T-cell (primary cell): ENCODE results near the gene FANCF. TPM values are rescaled to one million over a fixed set of nuclear protein-coding genes. Genes with fewer than 3 reads are reported as not detected.

Experiments used
- ATAC-seq, 4 experiments: fragments of 200-7000 bp in 3 of 4; fragments of 150-1000 bp in 1 of 4; cut with Tn5 transposase; replicated peaks in 1 of 4; 1 replicate in 3 of 4; 2 replicates in 1 of 4; pipeline ENCODE4 v1.10.0; 2021; ENCODE audit warnings: moderate library complexity in 3 of 4, mild to moderate bottlenecking in 2 of 4, moderate number of reproducible peaks in 1 of 4
- CTCF ChIA-PET, 2 donors: fragments of 300-600 bp; sonication (Branson Sonifier 250); formaldehyde crosslinking; loops; one replicate each; lab custom pipeline; 2022; ENCODE audit warnings: antibody characterized with exemption in 2 of 2; lab: Charles Lee
- POLR2A ChIA-PET, 2 donors: fragments of 300-600 bp; sonication (Branson Sonifier 250); formaldehyde crosslinking; loops; one replicate each; lab custom pipeline; 2022; ENCODE audit warnings: antibody characterized with exemption in 2 of 2; lab: Charles Lee
- DNase-seq, 35 experiments: peaks; one replicate each; pipeline versions ENCODE4 v3.0.0 to v3.0.0-alpha.2; 2013 to 2023
- H3K27ac ChIP-seq: one replicate; pipeline ENCODE4 v1.5.1; 2013; ENCODE audit warnings: low read length
- H3K27me3 ChIP-seq, 2 experiments: replicated peaks in 1 of 2; 1 replicate in 1 of 2; 2 replicates in 1 of 2; pipeline versions ENCODE4 v1.6.1 to v1.7.0; 2013; ENCODE audit warnings: low read length in 1 of 2, mixed read lengths in 1 of 2; ENCODE audit not compliant: control insufficient read depth in 2 of 2, insufficient read depth in 2 of 2; ENCODE audit errors: extremely low read depth in 1 of 2
- H3K36me3 ChIP-seq, 2 donors: 1 replicate in 1 of 2; 2 replicates in 1 of 2; pipeline versions ENCODE4 v1.6.1 to v1.7.0; 2013; ENCODE audit warnings: low read length in 1 of 2; ENCODE audit not compliant: control insufficient read depth in 2 of 2, insufficient read depth in 1 of 2; ENCODE audit errors: extremely low read depth in 1 of 2
- H3K4me1 ChIP-seq, 2 experiments: 1 replicate in 1 of 2; 2 replicates in 1 of 2; pipeline versions ENCODE4 v1.6.1 to v1.7.0; 2013; ENCODE audit warnings: low read length in 2 of 2, mixed read lengths in 1 of 2; ENCODE audit not compliant: insufficient read depth in 2 of 2, control insufficient read depth in 1 of 2; ENCODE audit errors: extremely low read depth in 1 of 2
- H3K4me3 ChIP-seq, 2 donors: 1 replicate in 1 of 2; 2 replicates in 1 of 2; pipeline versions ENCODE4 v1.5.1 to v1.7.0; 2013; ENCODE audit warnings: mild to moderate bottlenecking in 2 of 2, low read length in 1 of 2, moderate library complexity in 1 of 2; ENCODE audit not compliant: control insufficient read depth in 1 of 2; ENCODE audit errors: extremely low read depth in 1 of 2
- H3K9me3 ChIP-seq: 2 replicates; pipeline ENCODE4 v1.7.0; 2013
- H3K27ac Mint-ChIP-seq, 2 donors: one replicate each; pipeline ENCODE4 v1.8.0; 2020 to 2021; ENCODE audit warnings: mild to moderate bottlenecking in 2 of 2, mixed read lengths in 2 of 2
- H3K27me3 Mint-ChIP-seq, 2 donors: one replicate each; pipeline ENCODE4 v1.8.0; 2021 to 2022; ENCODE audit warnings: mixed read lengths in 2 of 2
- H3K36me3 Mint-ChIP-seq: one replicate; pipeline ENCODE4 v1.8.0; 2021; ENCODE audit warnings: mixed read lengths
- H3K4me1 Mint-ChIP-seq, 3 donors: one replicate each; pipeline ENCODE4 v1.8.0; 2020 to 2022; ENCODE audit warnings: mixed read lengths in 3 of 3, mild to moderate bottlenecking in 1 of 3
- H3K4me3 Mint-ChIP-seq, 3 donors: one replicate each; pipeline ENCODE4 v1.8.0; 2020 to 2022; ENCODE audit warnings: mild to moderate bottlenecking in 3 of 3, mixed read lengths in 3 of 3, moderate library complexity in 3 of 3
- H3K9me3 Mint-ChIP-seq, 3 donors: one replicate each; pipeline ENCODE4 v1.8.0; 2020 to 2022; ENCODE audit warnings: mixed read lengths in 3 of 3
- WGBS: methylation state at CpG from one replicate; pipeline ENCODE4 v1.1.5; 2013; ENCODE audit warnings: missing lambda C conversion rate; ENCODE audit not compliant: insufficient coverage; 5-methylcytosine and 5-hydroxymethylcytosine counted together
- total RNA-seq, 35 experiments: library from RNA in 6 of 35; stranded (reverse) in 6 of 35; fragments of 120-200 nt in 1 of 35; gene quantifications; one replicate each; pipeline versions ENCODE4 v1.2.1 to v1.2.4 and lab custom pipeline; 2013 to 2026

The FANCF gene
- total RNA-seq (10 to 100 TPM in 4 of 5 donors, 1 to 10 TPM in 1; 8.5 to 23.5 (median 22.2) TPM), total RNA-seq (lab: John Stamatoyannopoulos, UW) (15.6 to 50.3 (median 31.4) reads per million in 29 experiments)
- 21.6 TPM for total RNA-seq (2013)

- peaks cover 17% of the 10 kb centered on the region for H3K36me3 Mint-ChIP-seq
- no peaks in the 10 kb centered on the region for H3K9me3 Mint-ChIP-seq
- H3K4me1 Mint-ChIP-seq = peaks cover 46 to 49% (median 47%) of the 10 kb centered on the region in 3 donors
- Histone ChIP-seq H3K27ac (peak within 1 kb of the TSS; percentile 88), H3K36me3 (peaks cover 0 to 5% of the 10 kb centered on the region in 2 donors), H3K4me1 (peaks cover 12 to 22% of the 10 kb centered on the region in 2 experiments), H3K4me3 (peak within 1 kb of the TSS; percentile 89 to 98), H3K9me3 (no peaks in the 10 kb centered on the region), H3K27me3 (no peaks in the 10 kb centered on the region)
- H3K27ac Mint-ChIP-seq = peak within 1 kb of the TSS; percentile 99 to 100
- POLR2A ChIA-PET = interaction anchor here (0.6 to 0.9 kb wide), 4 partner anchors 32 to 203 kb away, joined by 3 to 8 read pairs (median 4); partner anchors contain the start of gene SVIP (in 1 of the 2)
- ATAC-seq (peak; percentile 94 to 95 (median 94)), DNase-seq (peak; percentile 81 to 100 (median 92))
- WGBS = under 1% methylated on average over 42 of the region's 55 CpGs
- CTCF ChIA-PET = interaction anchor here (1.1 to 2.5 kb wide), 2 partner anchors 9 to 204 kb away, joined by 4 to 12 read pairs; partner anchors contain the start of gene SVIP (in 1 of the 2)
- H3K4me3 Mint-ChIP-seq = peak within 1 kb of the TSS; percentile 95 to 100 (median 99)
- no peaks in the 10 kb centered on the region for H3K27me3 Mint-ChIP-seq
Observed at GRCh38 chr11:22625448-22626287, at the start of gene FANCF. Gene FANCF, minus strand, starts transcription at chr11:22625823. Its CDS starts 13 bp downstream, at chr11:22625810.

DNA sequence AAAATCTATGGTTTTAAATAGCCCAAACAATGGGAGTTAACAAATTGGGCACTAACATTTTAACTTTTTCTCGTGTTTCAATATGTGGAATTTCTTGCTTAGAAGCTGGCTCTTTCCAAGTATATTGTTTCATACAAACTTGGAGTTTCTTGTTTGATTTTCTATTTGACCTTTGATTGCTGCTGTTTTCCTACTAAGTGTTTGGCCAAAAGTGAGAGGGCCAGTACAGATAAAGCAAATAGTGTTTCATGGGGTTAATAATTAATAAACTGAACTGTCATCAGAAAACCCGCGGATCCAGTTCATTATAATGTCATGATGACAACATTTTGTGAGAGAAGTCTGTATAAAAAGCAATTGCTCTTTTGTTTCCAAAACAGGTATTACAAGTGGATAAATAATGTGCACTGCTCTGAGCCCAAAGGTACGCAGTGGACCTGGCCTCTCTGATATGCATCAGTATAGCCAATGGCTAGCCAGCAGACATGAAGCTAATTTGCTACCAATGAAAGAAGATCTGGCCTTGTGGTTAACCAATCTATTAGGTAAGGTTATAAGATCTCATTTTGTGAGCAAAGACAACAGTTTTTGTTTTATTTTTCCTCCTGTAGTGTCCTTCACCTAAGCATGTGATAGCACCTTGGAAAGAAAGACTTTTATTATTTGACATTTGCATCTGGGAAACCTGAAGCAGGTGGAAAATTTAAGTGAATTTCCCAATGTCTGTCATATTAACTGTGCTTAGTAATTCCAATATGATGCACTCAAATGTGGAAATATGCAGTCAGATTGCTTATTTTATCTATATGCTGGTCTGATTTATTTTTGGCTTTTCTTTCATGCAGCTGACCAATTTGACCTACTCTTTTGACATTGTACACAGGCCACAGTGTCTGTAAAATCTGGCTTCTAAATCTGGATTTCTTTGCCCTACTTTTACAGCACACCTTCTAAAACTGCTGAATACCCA, 49.1 kb upstream of the FANCF start:
- no peaks in the 10 kb centered on the region for H3K4me1 ChIP-seq
- H3K36me3 ChIP-seq = no peaks in the 10 kb centered on the region
- Mint-ChIP-seq H3K36me3 (no peaks in the 10 kb centered on the region), H3K4me3 (no peak overlapping the region), H3K9me3 (no peaks in the 10 kb centered on the region), H3K27me3 (peaks cover 19 to 26% of the 10 kb centered on the region in 2 donors), H3K27ac (no peak overlapping the region), H3K4me1 (no peaks in the 10 kb centered on the region)
- no peak overlapping the region for H3K27ac ChIP-seq
- POLR2A ChIA-PET = no interaction called here
- CTCF ChIA-PET = no interaction called here
- H3K4me3 ChIP-seq = no peak overlapping the region
- ATAC-seq (no peak), DNase-seq (no peak)
- H3K9me3 ChIP-seq = no peaks in the 10 kb centered on the region
- H3K27me3 ChIP-seq = peaks cover 0 to 3% of the 10 kb centered on the region in 2 experiments
- whole genome bisulfite sequencing = 83% methylated on average over 3 of the region's 4 CpGs

GRCh38 chr11:22671751-22672150, 46.1 kb upstream of the FANCF start:
- CTCF ChIA-PET = interaction anchor here in 1 of 2 donors (0.7 to 1.3 kb wide), 2 partner anchors 19 to 58 kb away, joined by 3 read pairs; no protein-coding TSS in a partner anchor
- peaks cover 0 to 3% of the 10 kb centered on the region in 2 experiments for H3K4me1 ChIP-seq
- no peaks in the 10 kb centered on the region for H3K36me3 ChIP-seq
- Mint-ChIP-seq H3K27me3 (peaks cover 33 to 43% of the 10 kb centered on the region in 2 donors), H3K4me1 (peaks cover 5 to 15% (median 5%) of the 10 kb centered on the region in 3 donors), H3K4me3 (no peak overlapping the region), H3K36me3 (no peaks in the 10 kb centered on the region), H3K9me3 (no peaks in the 10 kb centered on the region), H3K27ac (no peak overlapping the region)
- no peak for DNase-seq
- no CpG with 5 or more reads among the region's 2 CpGs for WGBS
- H3K4me3 ChIP-seq = no peak overlapping the region
- no peak for ATAC-seq
- POLR2A ChIA-PET = no interaction called here
- no peaks in the 10 kb centered on the region for H3K9me3 ChIP-seq
- H3K27me3 ChIP-seq = peaks cover 5 to 18% of the 10 kb centered on the region in 2 experiments
- H3K27ac ChIP-seq = no peak overlapping the region

DNA sequence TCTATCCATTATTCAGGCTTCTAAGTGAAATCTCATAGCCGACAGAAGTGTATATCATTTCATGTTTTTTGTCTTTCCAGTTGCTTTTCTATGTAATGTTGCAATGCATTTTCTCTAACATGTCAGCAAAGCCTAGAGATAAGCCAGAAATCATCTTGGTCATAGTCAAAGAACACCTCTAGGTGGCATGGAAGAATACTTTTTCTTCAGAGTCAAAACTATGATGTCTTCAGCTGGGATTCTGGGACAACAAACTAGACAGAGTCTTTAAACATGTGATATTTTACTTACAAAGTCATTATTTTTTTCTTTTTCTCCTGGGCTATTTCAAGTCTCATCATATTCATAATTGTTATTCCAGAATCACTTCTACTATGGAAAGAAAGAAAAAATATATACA, 45.2 kb upstream of the FANCF start:
- Mint-ChIP-seq H3K36me3 (no peaks in the 10 kb centered on the region), H3K9me3 (no peaks in the 10 kb centered on the region), H3K27me3 (peaks cover 41 to 50% of the 10 kb centered on the region in 2 donors), H3K27ac (no peak overlapping the region), H3K4me3 (no peak overlapping the region), H3K4me1 (peaks cover 13 to 25% (median 13%) of the 10 kb centered on the region in 3 donors)
- H3K4me3 ChIP-seq = no peak overlapping the region
- H3K27me3 ChIP-seq = peaks cover 12 to 23% of the 10 kb centered on the region in 2 experiments
- H3K4me1 ChIP-seq = peaks cover 0 to 11% of the 10 kb centered on the region in 2 experiments
- ChIA-PET CTCF (interaction anchor here (0.6 to 1.3 kb wide), 4 partner anchors 16 to 59 kb away, joined by 3 to 6 read pairs (median 4); no protein-coding TSS in a partner anchor), POLR2A (no interaction called here)
- WGBS = no CpG with 5 or more reads among the region's 1 CpG
- no peak overlapping the region for H3K27ac ChIP-seq
- H3K9me3 ChIP-seq = no peaks in the 10 kb centered on the region
- H3K36me3 ChIP-seq = no peaks in the 10 kb centered on the region
- DNase-seq = peak in 1 of 35 experiments; percentile 33
- peak in 1 of 4 experiments; percentile 67 for ATAC-seq

GRCh38 chr11:22669368-22669767, 43.7 kb upstream of the FANCF start:
- H3K27me3 Mint-ChIP-seq = peaks cover 45 to 54% of the 10 kb centered on the region in 2 donors
- POLR2A ChIA-PET = no interaction called here
- no peaks in the 10 kb centered on the region for H3K36me3 Mint-ChIP-seq
- Histone ChIP-seq H3K27me3 (peaks cover 12 to 25% of the 10 kb centered on the region in 2 experiments), H3K36me3 (no peaks in the 10 kb centered on the region), H3K4me1 (peaks cover 0 to 11% of the 10 kb centered on the region in 2 experiments), H3K9me3 (no peaks in the 10 kb centered on the region), H3K27ac (no peak overlapping the region), H3K4me3 (no peak overlapping the region)
- ATAC-seq (no peak), DNase-seq (no peak)
- H3K27ac Mint-ChIP-seq = no peak overlapping the region
- H3K4me3 Mint-ChIP-seq = no peak overlapping the region
- peaks cover 13 to 27% (median 13%) of the 10 kb centered on the region in 3 donors for H3K4me1 Mint-ChIP-seq
- WGBS = no CpG with 5 or more reads among the region's 2 CpGs
- CTCF ChIA-PET = no interaction called here
- no peaks in the 10 kb centered on the region for H3K9me3 Mint-ChIP-seq
